GM19397 (cell line): Measurements from ENCODE around the gene ZSWIM5.
A peak's percentile ranks its signal among the peaks of the same experiment; 100 is the strongest.
"Not testable (repeated sequence)": the region's sequence is repeated elsewhere in the genome, so short reads cannot be mapped to it uniquely, and the experiment has no call there.

Source experiments
- ATAC-seq: cut with Tn5 transposase; IDR thresholded peaks from one replicate; pipeline ENCODE4 v1.9.1; 2021; ENCODE audit warnings: mild to moderate bottlenecking, moderate library complexity; ENCODE audit not compliant: unreplicated experiment

Gene ZSWIM5

GRCh38 chr1:45205011-45205909, 1.1 kb downstream of the ZSWIM5 start:
- ATAC-seq: peak; percentile 36

- no peak for ATAC-seq
Observed at GRCh38 chr1:45200906-45201500, 5.4 kb downstream of the ZSWIM5 start.

GRCh38 chr1:45200435-45200834, 6.0 kb downstream of the ZSWIM5 start:
- no peak for ATAC-seq

GRCh38 chr1:45198185-45198584, 8.2 kb downstream of the ZSWIM5 start:
- no peak for ATAC-seq

- ATAC-seq: no peak
Observed at GRCh38 chr1:45196863-45197262, 9.5 kb downstream of the ZSWIM5 start.

GRCh38 chr1:45191418-45191783, 15.0 kb downstream of the ZSWIM5 start:
- ATAC-seq: no peak

GRCh38 chr1:45187725-45188124, 18.7 kb downstream of the ZSWIM5 start:
- ATAC-seq: no peak

- not testable (repeated sequence) for ATAC-seq
Observed at GRCh38 chr1:45179918-45180519, 26.4 kb downstream of the ZSWIM5 start.

GRCh38 chr1:45177452-45177851, 29.0 kb downstream of the ZSWIM5 start:
- ATAC-seq: no peak

GRCh38 chr1:45172764-45173163, 33.6 kb downstream of the ZSWIM5 start:
- ATAC-seq: no peak

GRCh38 chr1:45172005-45172404, 34.4 kb downstream of the ZSWIM5 start:
- no peak for ATAC-seq

- no peak for ATAC-seq
Observed at GRCh38 chr1:45171575-45171974, 34.8 kb downstream of the ZSWIM5 start.

GRCh38 chr1:45170151-45170742, 36.2 kb downstream of the ZSWIM5 start:
- no peak for ATAC-seq

- ATAC-seq: not testable (repeated sequence)
Observed at GRCh38 chr1:45167947-45168346, 38.5 kb downstream of the ZSWIM5 start.

GRCh38 chr1:45164307-45164706, 42.1 kb downstream of the ZSWIM5 start:
- ATAC-seq: not testable (repeated sequence)

- not testable (repeated sequence) for ATAC-seq
Observed at GRCh38 chr1:45163111-45163510, 43.3 kb downstream of the ZSWIM5 start.

GRCh38 chr1:45162041-45163035, 44.1 kb downstream of the ZSWIM5 start:
- ATAC-seq: not testable (repeated sequence)

- no peak for ATAC-seq
Observed at GRCh38 chr1:45155957-45156356, 50.4 kb downstream of the ZSWIM5 start.

GRCh38 chr1:45155423-45155822, 51.0 kb downstream of the ZSWIM5 start:
- no peak for ATAC-seq

GRCh38 chr1:45152126-45152525, 54.3 kb downstream of the ZSWIM5 start:
- no peak for ATAC-seq
